Right renal pelvis (tissue), 4 donors: ENCODE measurements around the gene ACSL5. TPM values are rescaled to one million over a fixed set of nuclear protein-coding genes. Genes with fewer than 3 reads are reported as not detected.

Source experiments
- DNase-seq, 4 donors: peaks; one replicate each; pipeline ENCODE4 v3.0.0-alpha.2; 2013; ENCODE audit warnings: low read depth in 4 of 4, low spot score in 3 of 4, missing footprints in 1 of 4
- polyA plus RNA-seq, 4 donors: library from polyadenylated mRNA; unstranded; fragments of 120-200 nt; gene quantifications; one replicate each; pipeline ENCODE4 v1.2.1, GENCODE V29; 2013; ENCODE audit not compliant: insufficient read length in 4 of 4

The ACSL5 gene, protein sequence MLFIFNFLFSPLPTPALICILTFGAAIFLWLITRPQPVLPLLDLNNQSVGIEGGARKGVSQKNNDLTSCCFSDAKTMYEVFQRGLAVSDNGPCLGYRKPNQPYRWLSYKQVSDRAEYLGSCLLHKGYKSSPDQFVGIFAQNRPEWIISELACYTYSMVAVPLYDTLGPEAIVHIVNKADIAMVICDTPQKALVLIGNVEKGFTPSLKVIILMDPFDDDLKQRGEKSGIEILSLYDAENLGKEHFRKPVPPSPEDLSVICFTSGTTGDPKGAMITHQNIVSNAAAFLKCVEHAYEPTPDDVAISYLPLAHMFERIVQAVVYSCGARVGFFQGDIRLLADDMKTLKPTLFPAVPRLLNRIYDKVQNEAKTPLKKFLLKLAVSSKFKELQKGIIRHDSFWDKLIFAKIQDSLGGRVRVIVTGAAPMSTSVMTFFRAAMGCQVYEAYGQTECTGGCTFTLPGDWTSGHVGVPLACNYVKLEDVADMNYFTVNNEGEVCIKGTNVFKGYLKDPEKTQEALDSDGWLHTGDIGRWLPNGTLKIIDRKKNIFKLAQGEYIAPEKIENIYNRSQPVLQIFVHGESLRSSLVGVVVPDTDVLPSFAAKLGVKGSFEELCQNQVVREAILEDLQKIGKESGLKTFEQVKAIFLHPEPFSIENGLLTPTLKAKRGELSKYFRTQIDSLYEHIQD
- polyA plus RNA-seq = 1 to 10 TPM; 4.6 to 6.4 (median 4.9) TPM

DNA sequence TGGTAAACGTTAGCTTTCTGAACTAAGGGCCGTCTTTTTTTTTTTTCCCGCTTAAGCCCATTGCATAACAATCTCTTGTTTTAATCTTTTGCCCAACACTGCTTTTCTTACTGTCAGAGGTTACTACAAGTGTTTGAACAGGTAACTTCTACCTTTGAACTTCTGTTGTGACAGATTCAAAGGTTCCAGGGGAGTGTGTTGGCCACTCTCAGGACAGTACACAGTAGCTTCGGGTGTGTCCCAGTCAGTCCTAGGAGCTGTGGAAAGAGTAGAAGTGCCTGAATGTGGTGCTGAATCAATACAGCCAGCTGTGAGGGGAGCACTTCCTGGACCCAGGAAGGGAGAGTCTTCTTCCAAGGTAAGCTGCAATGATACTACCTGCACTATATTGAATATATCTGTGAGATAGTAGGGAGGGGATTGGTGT lies at the start of gene ACSL5:
Gene ACSL5, plus strand, starts transcription at position 205 of the 427 bp plus-strand sequence. CDS start 20,831 bp downstream, outside the sequence.
- no peak for DNase-seq

DNA sequence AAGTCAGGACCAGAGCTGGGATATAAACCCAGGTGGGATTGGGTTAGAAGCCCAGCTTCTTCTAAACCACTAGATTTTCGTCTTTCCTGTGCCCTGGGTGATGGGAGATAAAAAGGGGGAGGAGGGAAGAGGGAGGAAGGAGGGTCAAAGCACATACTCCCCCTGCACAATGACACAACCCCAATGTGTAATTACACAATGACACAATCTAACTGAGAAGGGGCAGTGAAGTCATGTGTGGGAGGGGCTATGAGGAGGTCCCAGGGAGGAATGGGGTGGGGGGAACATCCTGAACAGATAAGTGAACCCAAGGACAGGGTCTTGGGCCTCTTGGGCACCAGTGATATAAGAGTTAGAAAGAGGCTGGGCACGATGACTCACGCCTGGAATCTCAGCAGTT lies 46.2 kb upstream of the ACSL5 start:
- no peak for DNase-seq

DNA sequence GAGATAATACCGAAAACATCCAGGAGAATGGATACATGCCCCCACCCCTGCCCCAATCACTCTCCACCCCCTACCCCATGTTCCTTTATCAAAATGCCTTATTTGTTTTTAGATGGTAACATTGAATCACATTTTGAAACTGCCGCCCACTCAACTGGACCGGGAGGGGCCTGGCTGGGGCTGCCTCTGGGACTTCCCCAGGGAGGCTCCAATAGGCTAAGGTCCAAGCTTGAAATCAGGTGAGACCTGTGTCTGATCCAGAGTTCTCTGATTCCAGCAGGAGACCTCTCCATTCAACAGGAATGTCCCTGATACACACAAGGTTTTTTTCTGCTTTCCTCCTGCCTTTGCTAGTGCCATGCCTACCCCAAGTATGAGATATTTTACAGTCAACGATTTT lies 43.8 kb upstream of the ACSL5 start:
- no peak for DNase-seq

DNA sequence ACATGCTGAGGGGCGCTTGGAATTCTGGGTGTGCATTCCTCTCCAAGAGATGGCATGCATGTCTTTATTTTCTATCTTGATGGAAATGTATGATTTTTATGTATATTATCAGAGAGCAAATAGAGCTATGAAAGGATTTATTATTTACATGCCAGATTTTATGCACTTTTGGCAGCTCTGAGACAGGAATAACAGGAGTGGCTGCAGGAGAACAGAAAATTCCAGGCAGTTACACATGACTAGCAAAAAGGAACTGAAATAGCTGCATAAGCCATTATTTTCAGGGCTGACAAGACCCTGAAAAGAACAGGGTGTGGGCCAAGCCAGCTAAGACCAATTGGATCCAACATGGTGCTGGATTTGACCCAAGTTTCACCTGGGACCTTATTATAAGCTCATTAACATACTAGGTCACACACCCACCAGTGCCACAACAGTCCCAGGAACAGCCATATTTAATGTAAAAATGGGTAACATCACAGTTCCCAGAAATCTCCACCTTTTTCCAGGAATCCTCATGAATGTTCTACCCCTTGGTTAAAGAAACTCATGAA lies 43.2 kb upstream of the ACSL5 start:
- DNase-seq = no peak

DNA sequence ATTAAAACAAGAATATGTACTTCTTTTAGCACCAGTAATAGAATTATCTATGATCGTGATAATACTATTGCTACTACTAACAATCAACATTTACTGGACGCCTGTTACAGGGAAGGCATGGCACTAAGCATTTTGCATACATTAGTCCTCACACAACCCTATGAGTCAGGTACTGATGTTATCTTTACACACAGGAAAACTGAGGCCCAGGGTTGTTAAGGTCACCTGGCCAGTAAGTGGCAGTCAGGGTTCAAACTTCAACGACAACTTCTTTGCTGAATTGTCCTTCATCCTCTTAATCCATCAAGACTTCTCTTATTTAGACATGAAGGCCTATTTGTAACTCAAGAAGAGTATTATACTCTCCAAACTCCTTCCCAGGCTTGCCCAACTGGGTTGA lies 41.9 kb upstream of the ACSL5 start:
- DNase-seq = no peak

DNA sequence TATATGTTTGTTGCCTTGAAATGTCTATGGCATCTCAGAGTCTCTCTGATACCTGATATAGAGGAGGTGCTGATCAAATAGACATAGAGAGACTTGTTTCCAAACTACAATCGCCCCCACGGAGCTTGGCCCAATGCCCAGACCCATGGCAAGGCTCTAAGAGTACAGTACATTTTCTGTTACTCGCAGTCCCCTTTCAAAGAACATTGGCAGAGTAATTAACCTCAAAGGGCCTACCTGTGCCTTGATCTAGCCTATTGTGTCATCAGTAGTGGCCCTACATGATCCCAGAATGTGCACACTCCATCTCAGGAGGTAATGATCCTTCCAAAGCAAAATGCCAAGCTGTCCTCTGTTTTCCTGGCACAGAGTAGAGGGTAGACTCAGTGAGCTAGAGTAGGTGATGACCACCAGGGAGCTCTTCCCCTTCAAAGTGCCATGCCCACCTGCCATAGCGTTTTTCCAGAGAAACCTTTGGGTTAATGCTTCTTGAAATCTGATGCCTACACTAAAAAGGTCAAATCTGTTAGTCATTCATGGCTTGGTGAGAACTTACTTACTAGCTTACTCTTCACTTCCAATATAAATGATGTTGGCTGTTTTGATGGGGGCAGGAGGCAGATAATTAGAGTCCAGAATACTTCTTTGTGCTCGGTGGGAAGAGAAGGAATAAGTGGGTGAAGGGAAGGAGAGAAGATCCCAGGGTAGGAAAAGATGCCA lies 41.2 kb upstream of the ACSL5 start:
- DNase-seq = no peak

DNA sequence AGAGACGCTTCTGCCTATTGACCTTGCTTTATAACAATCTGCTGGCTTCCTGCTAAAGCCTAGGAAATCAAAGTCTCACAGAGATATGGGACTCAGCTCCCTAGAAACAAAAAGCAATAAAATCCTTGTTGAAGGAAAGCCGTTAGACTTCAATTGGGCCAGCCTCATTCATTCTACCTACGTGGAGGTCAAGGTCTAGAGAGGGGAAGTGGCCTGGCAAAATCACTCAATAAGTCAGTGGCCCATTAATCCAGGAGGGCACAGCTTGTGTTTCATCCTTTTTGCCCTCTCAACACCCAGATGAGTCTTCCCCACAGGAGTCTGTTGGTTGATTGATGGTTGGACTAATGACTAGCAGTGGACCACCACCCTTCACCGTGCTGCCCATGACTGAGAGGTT lies 40.5 kb upstream of the ACSL5 start:
- DNase-seq = no peak

DNA sequence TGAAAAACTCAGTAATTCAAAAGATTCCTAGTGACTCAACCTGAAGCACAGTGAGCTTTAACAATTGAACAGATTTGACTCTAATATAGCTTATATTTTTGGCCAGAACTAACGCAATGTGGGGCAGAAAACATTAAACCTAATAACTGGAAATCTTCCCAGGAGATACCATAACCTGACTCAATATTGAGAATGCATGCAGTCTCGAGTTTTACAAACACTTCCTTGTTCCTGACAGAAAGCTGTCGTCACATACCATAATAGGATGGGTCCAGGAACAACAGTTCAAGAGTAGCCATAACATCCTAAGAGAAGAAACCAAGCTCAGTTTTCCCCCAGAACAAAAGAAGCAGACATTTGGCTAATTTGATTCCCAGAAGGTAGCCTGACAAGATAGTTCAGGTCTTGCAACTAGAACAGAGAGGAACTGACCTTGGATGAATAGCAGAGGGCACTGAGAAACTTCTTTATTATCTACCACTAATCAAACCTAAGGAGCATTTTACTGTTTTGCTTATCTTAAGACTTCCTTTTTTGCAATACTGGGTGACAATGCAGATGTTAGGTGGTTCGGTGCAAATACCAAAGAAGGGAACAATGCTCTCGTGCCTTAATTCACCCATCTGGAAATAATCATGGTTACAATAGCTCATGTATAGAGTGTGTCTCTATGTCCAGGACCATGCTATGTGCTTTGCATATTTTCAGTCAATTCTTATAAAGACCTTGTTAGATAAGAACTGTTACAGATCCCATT lies 38.6 kb upstream of the ACSL5 start:
- no peak for DNase-seq

DNA sequence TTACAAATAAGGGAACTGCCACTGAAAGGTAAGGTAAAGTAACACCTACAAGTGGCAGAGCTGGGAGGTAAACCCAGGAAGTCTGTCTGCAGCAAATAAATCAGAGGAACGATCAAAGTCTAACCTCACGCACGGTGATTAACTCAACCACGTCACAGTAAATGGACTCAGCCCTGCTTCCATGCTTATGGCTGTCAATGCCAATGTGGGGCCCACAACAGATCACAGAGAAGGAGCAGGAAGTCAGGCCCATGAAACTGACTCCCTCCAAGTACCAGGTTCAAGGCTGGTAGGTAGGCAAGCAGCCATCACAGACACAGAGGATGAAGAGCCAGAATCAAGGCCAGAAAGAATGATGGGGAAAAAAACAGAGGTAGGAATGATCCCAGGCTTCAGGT lies 38.0 kb upstream of the ACSL5 start:
- no peak for DNase-seq

DNA sequence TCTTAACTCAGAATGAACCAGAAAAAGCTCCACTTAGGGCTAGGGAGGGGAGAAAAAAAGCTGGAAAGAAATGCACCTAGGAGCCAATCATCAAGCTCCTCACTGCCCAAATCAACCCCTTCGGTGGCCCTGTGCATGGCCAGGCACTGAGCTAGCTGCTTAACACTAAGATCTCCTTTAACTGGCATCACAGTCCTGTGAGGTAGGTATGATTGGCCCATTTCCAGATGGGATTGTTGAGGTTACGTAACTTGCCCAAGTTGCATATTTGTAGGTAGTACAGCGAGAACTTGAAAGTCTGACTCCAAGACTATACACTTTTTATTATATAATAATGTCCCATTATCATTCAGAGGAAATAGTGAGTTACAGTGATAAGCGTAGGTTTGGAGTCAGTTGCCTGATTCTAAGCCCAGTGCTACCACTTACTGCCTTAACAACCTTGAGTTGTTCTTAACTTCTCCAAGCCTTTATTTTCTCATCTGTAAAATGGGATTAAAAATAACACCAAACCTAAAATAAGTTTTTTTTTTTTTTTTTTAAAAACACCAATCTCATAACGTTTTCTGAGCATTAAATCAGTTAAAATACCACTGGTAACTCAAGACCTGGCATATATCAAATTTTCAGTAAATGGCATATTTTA lies 37.2 kb upstream of the ACSL5 start:
- DNase-seq = no peak

DNA sequence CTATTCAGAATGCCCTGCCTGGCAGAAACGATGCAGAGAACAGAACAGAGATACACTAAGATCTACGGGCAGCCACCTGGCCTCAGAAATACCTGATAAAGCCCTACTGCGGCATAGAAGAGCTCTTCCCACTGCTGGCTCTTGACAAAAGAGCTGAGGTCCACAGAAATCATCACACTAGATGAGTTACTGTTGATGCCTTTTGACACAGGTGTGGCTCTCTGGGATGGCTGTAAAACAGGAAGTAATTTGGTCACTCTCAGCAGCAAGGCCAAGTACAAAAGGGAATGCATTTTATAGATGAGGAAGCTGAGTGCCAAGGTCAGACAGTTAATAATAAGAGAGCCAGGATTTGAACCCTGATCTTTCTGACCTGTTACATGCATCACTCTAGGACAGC lies 35.0 kb upstream of the ACSL5 start:
- no peak for DNase-seq

DNA sequence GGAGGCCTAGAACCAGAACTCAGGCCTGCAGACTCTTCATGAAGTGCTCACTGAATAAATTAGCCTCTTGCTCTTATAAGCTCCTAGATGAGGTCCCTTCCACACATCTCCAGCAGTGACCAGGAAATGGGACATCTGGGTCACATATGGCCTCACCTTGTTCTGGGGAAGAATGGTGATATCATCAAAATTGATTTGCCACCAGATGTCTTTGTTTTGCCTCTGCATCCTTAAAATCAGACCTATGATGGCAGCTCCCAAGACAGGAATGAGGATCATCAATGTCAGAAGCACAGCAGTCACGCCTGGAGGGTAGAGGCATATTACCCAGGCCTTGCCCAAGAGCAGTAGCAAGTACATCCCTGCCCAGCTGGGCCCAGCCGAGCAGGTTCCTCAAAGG lies 33.3 kb upstream of the ACSL5 start:
- no peak for DNase-seq

DNA sequence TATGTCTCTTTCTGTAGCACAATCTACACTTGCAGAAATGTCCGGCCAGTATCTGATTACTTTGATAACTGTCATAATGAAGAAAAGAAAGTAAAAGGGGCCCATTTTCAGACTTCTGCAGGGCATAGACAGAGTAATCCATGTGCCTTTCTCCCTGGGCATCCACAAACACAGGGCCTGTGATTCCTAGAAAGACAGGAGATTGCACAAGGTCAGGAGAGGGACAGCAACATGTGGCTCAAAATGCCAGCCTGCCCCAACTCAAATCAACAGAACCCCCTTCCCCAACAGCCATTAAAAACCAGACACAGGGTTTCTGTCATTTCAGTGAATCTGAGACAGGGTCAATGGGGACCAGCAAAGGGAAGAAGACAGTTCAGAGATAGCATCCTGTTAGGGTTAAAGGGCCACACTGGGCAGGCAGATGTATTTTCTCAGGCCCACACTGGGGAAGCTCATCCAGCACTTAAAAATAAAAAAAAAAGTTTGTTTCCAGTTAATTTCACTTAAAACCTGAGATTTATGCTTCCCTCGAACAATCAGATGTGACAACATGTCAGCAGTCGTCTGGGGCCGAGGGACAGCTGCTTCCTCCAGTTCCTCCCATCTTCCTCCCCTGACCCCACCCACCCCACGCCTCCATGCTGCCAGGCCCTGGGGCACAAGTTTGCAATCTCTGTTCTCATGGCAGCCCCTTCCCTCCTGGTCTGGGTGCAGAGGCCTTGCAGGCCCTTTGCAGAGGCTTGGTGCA lies 30.7 kb upstream of the ACSL5 start:
- DNase-seq = no peak

DNA sequence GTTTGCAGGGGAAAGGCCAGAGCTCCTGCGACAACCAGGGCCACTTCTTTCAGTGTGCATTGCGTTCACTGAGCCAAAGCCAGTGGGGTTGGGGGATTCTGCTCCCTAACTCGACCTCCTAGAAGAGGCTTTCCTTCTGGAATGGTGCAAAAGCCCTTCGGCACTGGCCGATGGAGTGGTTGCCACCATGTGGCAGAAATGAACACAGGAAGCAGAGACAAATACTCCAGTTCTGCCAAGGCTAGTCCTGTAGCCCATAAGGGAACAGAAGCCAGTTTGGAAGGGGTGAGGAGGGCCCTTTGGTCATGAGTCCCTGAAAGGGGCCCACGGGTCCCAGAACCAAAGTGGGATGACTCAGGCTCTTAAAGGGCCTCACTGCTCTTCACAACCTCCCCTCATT lies 29.7 kb upstream of the ACSL5 start:
- no peak for DNase-seq

DNA sequence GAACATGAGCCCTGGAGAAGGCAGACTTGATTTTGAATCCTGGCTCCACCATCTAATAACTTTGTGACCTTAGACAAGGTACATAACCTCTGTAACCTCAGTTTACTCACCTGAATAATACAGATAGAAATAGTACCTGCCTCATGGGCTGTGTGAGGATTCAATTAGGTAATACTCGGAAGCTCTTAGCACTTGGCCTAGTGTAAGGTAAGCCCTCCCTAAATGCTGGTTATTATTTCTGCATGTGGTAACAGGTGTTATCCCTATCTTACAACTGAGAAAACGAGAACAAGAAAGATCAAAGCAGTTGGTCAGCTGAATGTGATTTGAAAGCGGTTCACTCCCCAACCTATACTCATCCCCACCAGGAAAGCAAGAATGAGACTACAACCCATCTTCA lies 28.7 kb upstream of the ACSL5 start:
- DNase-seq = no peak

DNA sequence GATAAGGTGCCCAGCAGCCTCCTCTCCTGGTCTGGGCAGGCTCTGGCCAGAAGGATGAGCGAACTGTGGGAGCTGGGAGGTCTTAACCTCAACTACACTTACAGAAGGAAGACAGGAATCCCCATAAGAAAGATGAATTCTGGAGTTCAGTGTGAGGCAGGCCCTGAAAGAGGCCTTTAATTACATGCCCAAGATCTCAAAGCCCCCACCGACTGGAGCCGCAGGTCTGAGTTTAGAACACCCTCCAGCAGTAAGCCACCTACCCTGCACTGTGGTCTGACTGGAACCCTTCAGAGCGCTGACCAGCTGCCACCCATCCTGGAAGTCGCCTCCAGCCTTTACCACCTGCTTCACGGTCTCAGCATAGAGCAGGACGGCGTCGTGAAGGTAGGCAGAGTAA lies 28.2 kb upstream of the ACSL5 start:
- DNase-seq = no peak

DNA sequence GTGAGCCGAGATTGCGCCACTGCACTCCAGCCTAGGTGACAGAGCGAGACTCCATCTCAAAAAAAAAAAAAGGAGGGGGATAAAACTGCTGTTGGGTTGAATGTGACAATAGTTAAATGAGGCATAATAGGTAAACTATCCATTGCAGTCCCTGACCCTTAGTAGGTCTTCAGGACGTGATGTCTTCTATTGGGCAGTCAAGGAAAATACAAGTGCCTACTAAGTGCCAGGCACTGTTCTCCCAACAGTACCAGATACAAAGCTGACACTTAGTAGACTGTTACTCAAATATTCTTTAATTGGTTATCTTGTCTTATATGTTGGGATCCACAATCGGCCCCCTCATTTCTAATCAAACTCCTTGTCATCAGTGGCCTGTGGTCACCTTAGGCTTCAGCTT lies 27.1 kb upstream of the ACSL5 start:
- no peak for DNase-seq

DNA sequence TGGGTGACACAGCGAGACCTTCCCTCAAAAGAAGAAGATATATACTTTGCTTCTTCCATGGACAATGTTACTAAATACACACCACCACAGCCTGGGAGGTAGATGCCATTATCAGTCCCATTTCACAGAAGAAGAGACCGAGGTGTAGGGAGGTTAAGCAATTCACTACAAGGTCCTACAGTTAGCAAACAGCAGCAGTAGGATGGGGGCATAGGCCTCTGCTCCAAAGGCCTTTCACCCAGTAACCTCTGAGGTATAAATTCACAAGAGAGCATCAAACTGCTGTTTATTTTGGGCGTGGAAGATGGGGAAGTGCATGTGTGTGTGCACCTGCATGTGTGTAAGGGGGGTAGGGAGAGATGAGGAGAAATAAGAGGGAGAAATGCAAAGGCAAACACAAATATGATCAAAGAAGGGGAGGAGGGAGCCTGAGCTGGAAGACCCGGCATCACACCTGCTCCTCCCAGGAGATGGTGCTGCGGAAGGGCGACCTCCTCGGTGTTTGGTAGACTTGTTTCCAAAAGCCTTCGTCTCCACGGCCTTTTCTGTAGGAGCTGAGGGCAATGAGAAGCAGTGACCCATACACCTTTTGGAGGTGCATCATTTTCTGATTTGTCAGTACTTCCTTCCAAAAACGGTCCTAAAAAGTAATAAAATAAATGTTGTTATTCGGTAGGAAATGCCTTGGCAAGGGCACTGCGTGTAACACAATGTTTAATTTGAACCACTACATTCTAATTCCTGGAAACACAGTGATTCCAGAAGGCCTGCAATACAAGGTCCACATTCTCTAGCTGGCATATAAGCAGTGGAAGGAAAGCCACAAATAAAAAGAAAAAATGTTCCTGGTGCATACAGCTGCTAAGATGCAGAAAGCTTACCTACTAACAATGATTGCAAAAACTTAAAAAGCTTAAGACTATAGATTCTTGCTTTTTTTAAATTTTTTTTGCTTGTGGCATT lies 25.9 kb upstream of the ACSL5 start:
- no peak for DNase-seq
